Measurements from ENCODE around the gene MUC5AC.

Gene MUC5AC

DNA sequence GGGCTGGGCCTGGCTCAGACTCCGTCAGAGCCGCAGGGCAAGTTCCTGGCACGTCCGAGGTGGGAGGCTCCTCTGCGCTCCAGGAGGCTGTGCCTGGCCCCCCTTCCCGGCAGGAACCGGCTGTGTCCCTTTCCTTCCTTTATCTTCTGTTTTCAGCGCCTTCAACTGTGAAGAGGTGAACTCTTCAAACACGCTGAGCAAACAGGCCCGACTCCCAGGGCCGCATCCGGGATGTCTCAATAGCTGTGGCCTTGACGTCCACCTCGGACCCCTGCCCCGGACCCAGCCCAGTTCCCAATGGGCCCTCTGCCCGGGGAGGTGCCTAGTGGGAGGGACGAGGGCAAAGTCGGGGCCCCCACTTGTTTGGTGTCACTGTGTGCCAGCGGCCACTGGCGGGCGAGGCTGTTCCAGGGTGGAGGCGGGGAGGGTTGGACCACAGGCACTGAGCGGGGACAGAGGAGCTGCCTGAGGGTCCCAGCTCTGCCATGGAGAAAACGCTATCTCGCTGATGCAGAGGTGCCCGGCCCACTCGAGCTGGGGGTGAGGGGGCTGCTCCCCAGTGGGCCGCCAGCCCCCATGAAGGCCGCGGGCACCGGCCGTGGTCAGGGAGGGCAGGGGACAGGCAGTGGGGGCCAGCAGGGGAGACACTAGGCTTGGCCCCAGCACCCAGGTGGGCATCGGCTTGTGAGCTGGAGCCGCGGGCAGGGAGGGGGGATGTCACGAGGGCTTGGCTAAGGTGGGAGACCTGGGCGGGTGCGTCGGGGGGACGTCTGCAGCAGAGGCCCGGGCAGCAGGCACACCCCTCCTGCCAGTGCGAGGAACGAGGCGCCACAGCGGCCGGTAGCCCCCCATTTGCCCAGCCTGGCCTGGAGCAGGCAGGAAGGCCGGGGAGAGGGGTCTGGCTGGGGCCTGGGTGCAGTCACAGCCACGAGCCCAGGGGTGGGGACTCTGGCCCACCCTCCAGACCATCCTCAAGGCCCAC is 62.4 kb downstream of the MUC5AC start:
- DNase-seq (ENCODE audit: low read depth, low spot score) = no peak
- TF ChIP-seq, protein P1, sequence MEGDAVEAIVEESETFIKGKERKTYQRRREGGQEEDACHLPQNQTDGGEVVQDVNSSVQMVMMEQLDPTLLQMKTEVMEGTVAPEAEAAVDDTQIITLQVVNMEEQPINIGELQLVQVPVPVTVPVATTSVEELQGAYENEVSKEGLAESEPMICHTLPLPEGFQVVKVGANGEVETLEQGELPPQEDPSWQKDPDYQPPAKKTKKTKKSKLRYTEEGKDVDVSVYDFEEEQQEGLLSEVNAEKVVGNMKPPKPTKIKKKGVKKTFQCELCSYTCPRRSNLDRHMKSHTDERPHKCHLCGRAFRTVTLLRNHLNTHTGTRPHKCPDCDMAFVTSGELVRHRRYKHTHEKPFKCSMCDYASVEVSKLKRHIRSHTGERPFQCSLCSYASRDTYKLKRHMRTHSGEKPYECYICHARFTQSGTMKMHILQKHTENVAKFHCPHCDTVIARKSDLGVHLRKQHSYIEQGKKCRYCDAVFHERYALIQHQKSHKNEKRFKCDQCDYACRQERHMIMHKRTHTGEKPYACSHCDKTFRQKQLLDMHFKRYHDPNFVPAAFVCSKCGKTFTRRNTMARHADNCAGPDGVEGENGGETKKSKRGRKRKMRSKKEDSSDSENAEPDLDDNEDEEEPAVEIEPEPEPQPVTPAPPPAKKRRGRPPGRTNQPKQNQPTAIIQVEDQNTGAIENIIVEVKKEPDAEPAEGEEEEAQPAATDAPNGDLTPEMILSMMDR (IDR thresholded peaks at IDR 0.05; ENCODE audit: low read depth, low read length) = no peak
- H3K4me3 ChIP-seq (ENCODE audit: low read depth, low read length) = no peak overlapping the region
- in situ Hi-C loops (cut with HindIII; ENCODE audit: low sequenced_read_pairs) = no loop called here

DNA sequence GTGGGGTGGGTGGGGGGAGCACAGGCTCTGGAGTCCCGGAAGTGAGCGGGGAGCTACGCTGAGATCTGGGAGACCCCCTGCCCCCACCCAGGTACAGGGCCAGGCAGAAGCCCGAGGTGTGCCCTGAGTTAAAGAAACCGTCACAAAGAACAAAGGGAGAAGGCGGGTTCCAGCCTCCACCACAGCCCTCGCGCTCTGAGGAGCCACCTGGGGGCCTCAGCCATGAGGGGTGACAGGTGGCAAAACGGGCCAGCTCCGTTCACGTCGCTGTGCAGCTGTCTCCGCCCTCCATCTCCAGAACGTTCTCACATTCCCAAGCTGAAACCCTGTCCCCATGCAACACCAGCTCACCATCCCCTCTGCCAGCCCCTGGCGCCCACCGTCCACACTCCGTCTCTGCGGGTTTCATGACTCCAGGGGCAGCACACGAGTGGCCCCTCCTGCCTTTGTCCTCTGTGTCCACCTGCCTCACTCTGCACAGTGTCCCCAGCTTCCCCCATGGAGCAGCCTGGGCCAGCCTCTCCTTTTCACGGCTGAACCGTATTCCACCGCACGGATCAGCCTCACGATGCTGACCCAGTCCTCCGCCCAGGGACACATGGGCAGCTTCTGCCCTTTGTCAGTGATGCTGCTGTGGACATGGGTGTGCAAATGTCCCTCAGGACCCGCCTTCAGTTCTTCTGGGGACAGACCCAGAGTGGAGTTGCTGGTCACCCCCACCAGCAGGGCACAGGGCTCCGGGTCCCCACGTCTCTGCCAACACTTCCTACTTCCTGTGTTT is 63.4 kb downstream of the MUC5AC start:
- no peak for DNase-seq (ENCODE audit: low read depth, low spot score)
- in situ Hi-C loops (cut with HindIII; ENCODE audit: low sequenced_read_pairs) = no loop called here
- TF ChIP-seq, protein P1 (IDR thresholded peaks at IDR 0.05; ENCODE audit: low read depth, low read length) = no peak
- H3K4me3 ChIP-seq (ENCODE audit: low read depth, low read length) = no peak overlapping the region

DNA sequence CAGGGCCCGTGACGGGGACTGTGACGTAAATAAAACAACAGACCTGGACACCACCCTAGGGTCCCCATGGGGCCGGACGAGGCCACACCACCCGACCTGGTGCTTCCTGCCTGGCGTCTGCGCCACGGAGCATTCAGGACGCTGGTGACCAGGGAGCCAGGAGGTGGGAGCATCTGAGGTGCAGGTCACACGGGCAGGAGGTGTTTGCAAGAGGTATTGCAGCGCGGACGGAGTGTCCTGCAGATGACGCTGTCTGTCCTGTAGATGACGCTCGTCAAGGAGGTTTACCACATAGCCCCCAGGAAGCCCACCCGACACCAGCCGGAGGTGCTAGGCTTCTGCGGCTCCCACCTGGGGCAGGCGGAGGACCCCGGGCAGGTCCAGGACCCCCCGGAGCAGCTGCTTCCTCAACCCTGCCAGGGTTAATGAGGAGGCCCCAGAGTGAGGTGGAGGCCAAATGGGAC is 64.1 kb downstream of the MUC5AC start:
- no peak overlapping the region for H3K4me3 ChIP-seq (ENCODE audit: low read depth, low read length)
- TF ChIP-seq, protein P1 (IDR thresholded peaks at IDR 0.05; ENCODE audit: low read depth, low read length) = no peak
- no peak for DNase-seq (ENCODE audit: low read depth, low spot score)
- in situ Hi-C loops (cut with HindIII; ENCODE audit: low sequenced_read_pairs) = no loop called here

DNA sequence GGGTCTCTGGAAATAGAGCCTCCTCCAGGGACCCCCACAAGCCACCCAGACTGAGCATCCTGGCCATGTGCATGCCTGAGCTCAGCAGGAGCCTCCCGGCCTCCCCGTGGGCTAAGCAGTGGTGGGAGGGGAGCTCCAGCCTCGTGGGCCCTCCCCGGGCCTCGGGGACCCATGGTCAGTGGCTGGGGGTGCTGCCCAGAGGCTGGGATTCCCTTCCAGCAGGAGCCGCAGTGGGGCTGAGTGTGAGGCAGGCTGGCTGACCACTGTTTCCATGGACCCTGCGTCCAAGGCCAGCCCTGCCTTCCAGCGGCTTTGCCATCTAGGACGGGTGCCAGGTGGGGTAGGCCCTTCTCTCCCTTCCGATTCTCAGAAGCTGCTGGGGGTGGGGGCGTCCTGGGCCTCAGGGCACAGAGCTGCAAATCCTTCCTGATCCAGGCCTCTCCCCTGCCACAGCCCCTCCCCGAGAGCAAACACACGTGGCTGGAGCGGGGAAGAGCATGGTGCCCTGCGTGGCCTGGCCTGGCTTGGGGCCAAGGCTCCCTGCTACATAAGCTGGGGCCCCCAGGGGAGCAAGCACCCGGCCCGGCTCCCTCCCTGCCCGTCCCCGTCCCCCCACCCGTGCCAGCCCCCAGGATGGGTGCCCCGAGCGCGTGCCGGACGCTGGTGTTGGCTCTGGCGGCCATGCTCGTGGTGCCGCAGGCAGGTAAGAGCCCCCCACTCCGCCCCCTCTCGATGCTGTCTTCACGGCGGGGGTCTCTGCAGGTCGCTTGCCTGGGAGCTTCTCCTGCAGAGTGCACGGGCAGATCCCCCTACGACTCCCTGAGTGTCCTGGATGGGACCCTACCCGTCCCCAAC is 65.0 kb downstream of the MUC5AC start, which contains the start of gene MUC5B:
TSS of gene MUC5B (plus strand) at position 576 of the 855 bp plus-strand sequence. CDS start at position 634, 58 bp downstream.
- DNase-seq (ENCODE audit: low read depth, low spot score) = no peak
- TF ChIP-seq, protein P1 (IDR thresholded peaks at IDR 0.05; ENCODE audit: low read depth, low read length) = no peak

DNA sequence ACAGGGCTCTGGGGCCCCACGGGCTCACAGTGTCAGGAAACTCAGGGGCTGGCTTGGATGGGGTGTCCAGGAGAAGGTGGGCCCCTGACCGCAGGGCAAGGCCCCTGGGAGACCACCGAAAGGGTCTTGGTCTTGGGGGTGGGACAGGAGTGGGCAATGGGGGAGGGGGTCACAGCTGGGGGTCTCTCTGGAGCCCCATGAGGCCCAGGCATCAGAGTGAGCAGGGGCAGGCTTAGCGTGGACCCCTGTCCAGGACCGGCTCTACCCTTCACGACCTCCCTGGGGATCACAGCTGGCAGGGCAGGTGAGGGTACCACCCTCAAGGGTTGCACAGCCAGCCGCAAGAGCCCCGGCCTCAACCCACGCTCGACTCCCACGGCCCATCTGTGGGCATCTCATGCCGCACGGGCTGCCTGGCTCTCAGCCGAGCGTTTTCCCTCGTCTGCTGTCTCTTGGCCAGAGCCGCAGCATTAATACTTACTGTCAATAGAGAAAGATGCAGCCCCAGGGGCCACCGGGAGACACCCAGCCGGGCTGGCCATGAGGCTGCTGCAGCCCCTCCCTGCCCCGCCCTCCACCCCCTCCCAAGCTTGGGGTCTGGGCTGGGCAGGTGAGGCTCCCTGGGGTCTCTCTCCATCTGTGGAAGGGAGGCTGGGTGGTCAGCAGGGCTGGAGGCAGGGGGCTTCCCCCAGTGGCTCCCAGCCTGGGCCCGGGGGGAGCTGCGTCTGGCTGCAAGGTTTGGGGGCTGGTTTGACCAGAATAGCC is 65.8 kb downstream of the MUC5AC start:
- H3K4me3 ChIP-seq (ENCODE audit: low read depth, low read length) = no peak overlapping the region
- no peak for DNase-seq (ENCODE audit: low read depth, low spot score)
- TF ChIP-seq, protein P1 (IDR thresholded peaks at IDR 0.05; ENCODE audit: low read depth, low read length) = no peak
- in situ Hi-C loops (cut with HindIII; ENCODE audit: low sequenced_read_pairs) = no loop called here

More for the DNA sequence above, 65.0 kb downstream of the MUC5AC start, which contains the start of gene MUC5B:
- in situ Hi-C loops (cut with HindIII; ENCODE audit: low sequenced_read_pairs) = no loop called here
- no peak within 1 kb of the TSS for H3K4me3 ChIP-seq (ENCODE audit: low read depth, low read length)

Measured in astrocyte of the spinal cord (primary cell).